Activated CD4-positive, alpha-beta T cell treated with anti-CD3 and anti-CD28 coated beads, Interleukin-2, amount 50 U/mL, for 16 hours (primary cell): ENCODE data around the gene PARVA.

Experiments used
- DNase-seq: peaks from one replicate; pipeline ENCODE4 v3.0.0-alpha.2; 2020

The PARVA gene

DNA sequence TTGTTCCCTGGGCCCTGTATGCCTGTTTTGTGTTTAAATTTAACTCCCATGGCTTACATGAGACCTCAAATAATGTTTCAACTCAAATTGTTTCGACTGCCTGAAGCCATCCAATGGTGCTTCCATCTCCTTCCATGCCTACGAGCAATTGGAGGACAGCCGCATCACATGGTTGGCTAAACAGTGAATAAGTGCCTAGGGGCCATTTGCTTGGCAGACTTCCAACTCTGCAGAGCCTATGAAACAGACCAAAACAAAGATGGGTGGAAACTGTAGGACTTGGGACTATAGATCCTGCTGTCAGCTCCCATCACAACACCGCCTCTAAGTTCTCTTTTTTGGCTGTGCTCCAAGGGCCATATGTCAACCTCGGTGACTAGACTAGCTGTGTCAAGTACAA lies 84.1 kb downstream of the PARVA start:
- no peak for DNase-seq

DNA sequence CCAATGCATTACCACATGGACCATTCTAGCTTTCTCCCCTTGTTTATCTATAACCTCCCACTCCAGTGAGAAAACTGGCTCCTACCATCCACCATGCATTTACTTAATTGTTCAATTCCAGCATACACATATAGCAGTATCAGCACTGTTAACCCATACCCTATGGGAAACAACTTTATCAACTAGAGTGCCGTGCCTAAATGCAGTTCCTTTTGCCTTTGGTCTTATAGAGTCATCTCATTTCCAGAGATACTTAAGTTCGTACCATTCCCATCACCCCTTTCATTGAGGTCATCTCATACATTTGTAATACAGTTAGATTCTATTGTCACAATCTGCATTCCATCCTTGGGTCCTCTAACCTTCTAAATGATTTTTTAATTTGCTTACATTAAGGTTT lies 86.9 kb downstream of the PARVA start:
- no peak for DNase-seq

DNA sequence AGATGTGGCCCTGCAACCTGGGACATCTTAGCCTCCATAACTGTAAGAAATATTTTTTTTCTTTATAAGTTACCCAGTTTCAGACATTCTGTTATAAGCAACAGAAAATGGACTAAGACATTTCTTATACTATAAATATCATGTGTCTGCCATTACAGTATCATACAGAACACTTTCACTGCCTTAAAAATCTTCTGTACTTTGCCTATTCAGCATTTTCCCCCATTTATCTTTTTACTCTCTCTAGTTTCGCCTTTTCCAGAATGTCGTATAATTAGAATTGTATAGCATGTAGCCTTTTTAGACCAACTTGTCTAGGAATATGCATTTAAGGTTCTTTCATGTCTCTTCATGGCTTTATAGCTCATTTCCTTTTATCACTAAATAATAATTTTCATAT lies 88.0 kb downstream of the PARVA start:
- no peak for DNase-seq

DNA sequence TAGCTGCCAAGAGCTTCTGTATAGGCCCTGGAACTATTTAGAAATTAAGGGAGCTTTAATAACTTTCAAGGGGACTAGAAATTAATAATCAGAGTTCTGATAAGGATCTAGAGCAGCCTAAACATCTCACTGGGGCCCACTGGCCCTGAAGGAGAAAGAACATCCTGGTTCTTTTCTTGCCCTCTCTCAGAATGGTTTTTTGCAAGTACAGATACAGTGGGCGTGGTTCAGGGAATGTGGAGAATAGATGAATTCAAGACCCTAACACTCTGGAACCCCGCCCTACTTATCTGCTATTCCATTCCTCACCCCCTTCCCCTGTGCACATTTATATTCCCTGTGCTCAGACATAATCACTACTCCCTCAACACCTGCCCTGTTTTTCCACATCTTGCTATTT lies 90.2 kb downstream of the PARVA start:
- no peak for DNase-seq

DNA sequence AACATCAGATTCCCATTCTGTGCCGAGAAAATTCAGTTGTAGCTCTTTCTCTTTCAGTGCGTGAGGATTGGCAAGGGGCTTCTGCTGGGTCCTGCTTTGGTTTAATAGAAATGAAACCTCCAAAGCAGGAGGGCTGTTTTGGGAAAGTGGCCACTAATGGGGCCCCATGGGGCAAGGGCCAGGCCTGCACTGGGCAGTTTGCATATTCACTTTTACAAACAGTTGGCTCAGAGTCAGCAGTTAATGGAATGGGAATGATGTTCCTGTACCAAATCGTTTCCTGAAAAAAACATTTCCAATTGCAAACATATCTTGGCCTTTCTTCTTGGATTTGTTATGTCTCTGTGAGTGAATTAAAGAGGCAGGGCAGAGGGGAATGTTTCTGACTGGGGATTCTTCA lies 92.1 kb downstream of the PARVA start:
- DNase-seq: no peak

DNA sequence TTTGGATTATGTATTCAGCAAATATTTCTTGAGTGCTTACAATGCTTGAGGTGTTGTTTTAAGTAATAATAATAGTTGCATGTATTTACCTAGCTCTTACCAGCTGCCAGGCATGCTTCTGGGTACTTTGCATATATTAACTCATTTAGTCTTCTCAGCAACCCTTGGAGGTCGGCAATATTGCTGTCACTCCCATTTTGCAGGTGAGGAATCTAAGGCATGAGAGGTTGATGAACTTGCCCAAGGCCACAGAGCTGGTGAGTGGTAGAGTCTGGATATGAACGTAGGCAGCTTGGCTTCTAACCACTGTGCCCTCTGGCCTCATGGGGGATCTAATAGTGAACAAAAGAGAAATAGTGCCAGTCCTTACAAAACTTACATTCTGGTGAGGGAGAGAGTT lies 92.9 kb downstream of the PARVA start:
- DNase-seq: no peak

DNA sequence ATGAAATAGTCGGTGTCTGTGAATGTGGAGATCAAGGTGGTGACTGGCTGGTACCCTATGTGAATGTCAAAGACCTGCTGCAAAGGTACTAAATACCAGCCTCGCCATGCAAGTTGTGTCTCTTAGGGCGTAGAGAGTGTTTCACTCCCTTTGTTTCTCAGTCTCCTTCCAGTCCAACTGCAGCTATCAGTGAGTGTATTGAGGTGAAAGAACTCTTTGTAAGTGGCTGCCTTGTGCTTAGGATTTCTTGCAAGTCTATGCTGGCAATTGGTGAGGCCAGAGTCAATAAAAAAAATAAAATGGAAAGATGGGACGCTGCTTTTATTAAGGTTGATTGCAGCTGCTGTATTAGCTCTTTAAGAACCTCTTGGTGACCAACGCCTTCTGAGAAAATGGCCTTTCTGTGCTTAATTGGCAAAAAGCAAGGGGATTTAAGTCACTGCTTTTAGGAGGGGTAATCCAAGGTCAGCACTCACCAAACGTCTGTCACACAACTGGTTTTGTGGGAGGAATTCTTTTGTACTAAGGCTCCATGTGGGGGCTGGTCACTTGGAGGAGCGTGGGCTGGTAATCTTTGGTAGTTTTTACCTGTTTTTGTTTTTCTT lies 95.1 kb downstream of the PARVA start:
- DNase-seq: no peak

DNA sequence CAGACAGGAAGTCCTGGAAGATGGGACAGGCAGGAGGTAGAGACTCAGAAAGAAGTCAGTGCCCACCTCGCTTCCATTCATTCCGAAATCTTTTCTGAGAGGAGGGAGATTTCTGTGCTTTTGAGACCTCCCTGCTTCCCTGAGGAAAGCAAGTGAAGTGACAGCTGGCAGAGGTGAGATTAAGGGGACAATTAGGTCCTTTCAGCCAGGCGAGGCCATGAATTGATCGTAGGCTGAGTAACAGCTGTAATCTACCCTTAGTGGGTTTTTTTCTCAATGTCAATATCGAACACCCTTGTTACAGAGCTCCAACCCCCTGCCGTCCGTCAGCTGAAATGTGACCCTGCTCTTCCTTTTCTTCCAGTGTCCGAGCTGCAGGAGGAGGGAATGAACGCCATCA lies 96.0 kb downstream of the PARVA start:
- DNase-seq: no peak

DNA sequence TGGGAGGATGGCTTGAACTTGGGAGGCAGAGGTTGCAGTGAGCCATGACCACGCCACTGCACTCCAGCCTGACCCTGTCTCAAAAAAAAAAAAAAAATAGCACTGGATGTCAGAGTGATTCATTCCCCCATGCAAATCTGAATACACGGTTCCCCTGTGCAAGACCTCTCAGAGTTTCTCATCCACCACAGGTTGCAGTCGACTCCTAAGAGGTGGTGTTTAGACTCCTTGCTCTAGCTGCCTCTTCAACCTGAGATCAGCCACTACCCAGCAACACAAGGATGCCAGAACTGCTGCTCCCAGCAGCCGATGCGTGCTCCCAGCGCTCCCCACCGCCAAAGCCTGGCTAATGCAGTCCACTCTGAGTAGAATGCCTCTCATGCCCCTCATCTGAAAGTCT lies 97.5 kb downstream of the PARVA start:
- no peak for DNase-seq

DNA sequence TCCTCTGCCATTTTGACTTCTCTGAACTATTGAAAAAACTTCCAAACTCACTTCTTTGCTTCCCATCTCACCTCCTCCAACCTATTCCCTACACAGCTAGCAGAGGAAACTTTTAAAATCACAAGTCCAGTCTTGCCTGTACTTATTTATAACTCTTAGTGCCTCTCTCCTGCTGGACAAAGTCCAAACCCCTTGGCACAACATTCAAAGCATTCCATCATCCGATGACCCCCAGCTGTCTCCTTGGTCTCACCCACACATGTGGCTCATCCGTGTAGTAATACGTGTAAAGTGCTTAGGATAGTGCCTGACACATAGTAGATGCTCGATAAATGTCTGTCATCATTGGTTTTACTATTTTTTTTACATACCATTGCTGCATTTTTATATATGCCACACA lies 101.4 kb downstream of the PARVA start:
- DNase-seq: no peak

DNA sequence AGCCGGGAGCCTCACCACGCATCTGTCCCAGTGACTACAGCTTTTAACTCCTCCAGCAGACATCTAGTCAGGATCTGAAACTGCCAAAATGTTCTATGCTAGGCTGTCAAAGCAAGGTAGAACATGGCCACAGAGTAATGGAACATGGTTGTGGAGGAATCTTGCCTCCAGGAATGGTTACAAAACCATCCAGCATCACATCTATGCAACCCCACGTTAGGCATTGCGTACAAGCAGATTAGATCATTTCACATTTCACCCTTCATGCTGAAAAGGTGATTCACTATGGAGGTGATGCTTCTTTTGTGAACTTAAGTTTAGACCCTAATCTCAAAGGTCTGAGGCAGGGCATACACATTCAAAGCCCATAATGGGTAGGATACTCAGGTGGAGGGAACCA lies 103.0 kb downstream of the PARVA start:
- DNase-seq: no peak

DNA sequence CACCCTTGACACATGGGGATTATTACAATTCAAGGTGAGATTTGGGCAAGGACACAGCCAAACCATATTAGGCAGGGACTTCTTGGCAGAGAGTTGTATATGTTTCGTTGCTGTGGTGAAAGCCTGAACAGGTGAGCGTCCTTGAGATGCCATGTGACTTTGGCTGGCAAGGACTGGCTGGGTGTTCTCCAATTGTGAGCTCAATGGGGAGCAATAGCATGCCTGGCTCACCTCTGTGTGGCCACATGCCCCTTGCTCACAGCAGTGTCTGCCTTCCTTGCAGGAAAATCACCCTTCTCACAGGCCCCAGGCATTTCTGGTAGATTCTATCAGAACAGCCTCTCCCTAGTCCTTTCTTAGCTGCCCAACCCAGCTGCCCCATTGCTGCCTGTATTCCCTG lies 105.5 kb downstream of the PARVA start:
- no peak for DNase-seq

DNA sequence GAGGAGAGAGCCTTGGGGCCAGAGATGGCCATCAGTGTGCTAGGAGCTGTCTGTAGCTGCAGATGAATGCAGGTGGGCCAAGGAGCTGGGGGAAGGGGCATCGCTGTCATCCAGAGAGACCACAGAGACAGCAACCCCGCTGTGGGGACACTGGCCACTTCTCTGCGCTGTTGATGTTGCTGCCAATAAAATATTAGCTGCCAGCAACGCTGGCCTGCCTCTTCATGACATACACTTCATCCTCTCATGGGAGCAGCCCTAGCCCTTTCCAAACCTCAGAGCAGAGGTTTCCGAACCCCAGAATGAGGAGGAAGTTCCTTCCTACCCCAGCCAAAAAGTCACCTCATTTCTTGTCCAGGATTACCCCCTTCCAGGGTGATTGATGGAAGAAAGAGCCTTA lies 106.2 kb downstream of the PARVA start:
- no peak for DNase-seq

DNA sequence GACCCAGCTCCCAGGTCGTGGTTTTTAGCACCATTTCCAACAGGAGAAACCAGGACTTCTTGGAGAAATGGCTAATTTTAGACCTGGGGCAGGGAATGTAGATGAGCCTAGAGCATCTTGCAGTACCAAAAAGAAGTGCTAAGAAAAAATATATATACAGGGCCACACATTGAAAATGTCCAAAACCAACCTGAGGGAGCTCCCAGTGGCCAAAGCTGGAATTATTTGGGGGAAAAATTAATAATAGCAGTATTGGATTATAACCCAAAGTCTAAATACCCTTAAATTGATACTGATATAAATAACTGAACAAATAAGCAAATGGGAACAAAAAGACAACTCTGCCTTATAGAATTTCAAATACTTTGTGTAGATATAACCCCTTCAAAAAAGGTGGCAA lies 108.0 kb downstream of the PARVA start:
- no peak for DNase-seq

DNA sequence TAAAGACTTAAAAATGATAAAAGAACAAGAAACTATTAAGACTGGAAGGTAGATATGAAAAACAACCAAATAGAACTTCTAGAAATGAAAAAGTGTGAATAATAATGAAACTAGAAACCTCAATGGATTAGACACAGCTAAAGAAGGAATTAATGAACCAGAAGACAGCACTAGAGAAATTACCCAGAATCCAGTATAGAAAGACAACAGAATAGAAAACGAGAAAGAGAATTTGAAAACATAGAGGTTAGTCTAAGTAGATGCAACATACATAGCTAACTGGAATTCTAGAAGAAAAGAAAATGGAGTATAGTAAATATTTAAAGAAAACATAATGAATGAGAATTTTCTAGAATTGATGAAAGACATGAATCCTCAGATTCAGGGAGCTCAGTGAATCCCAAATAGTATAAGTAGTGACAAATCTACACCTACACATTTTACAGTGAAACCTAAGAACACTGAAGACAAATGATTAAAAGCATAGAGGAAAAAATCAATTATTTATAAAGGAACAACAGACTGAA lies 111.9 kb downstream of the PARVA start:
- DNase-seq: no peak

DNA sequence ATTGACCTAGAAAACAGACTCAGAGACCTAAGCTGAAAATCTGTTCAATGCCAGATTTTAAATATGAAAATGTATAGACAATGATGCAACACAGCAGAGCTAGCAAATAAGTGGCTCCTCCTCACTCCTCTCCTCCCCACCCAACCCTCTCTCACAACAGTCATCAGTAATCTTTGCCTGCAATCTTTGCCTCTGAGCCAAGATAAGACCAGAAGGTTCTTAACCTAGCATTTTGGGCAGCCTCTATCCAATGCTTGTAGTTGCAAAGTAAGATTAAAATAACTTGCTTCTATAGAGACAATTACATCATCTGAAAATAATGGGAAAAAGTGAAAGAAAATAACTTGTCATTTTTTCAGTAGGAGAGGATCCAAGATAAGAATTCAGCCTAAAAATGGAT lies 117.3 kb downstream of the PARVA start:
- DNase-seq: no peak

DNA sequence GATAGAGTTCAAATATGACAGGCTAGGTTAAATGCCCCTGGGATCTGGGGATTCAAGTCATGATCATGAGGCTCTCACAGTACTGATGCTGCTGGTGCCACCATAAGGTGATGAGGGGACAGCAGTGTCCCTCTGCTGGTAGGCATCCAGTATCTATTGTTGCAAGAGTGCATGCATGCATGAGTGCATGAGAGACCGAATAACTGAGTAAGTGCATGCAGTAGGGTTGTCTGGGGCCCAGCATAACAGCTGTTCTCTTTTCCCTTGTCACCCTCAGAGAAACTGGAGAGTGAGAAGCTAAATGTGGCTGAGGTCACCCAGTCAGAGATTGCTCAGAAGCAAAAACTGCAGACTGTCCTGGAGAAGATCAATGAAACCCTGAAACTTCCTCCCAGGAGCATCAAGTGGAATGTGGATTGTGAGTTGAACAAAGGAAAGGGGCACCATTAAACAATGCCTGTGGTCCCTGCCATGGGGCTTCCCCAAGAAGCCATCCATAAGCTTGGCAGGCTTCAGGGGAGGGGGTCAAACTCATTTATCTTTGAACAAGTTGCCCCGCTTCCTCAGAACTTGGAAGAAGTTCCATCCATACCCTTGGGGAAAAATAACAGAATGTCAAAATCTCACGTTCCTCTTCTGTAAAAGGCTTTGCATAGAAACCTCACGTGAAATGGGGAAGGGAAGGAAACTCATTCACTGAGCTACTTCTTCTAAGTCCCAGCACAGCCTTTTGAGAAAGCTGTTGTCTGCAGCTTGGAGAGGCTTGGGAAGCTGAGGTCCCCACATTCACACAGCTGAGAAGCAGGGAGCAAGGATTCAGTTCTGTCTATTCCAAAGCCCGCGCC lies 119.0 kb downstream of the PARVA start:
- no peak for DNase-seq

DNA sequence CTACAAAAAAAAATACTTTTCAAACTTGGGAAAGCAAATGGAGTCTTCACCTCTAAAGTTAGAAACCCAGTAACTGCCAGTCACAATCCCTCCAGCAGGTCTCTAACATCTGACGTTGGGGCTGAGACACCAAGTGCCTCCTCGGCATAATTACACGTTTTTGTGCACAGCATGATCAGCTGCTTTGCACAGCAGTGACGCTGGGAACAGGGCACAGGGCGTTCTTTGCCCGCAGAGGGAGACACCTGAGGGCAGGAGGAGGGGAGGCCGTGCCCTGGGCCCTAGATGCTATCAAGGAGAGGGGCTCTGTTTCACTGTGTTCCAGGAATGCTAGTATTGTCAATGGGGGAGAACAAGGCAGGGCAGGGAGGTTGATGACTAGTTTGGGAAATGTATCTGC lies 120.1 kb downstream of the PARVA start:
- no peak for DNase-seq

DNA sequence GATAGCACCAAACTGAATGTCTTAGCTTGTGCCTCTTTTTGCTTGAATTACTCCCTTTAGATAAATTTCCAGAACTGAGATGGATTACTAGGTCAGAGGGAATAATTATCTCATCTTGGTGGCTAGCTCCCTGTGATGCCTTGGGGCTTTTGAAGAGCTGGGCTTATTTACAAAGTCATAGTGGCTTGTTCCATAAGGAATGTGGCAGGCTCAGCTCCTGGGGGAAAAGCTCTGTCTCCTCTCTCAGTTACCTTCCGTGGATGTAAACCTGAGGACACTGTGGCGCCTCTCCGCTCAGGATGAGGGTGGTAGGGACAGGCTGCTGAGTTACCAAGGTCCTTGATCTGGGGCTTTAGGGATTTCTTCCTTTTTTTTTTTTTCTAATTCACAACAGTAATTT lies 121.7 kb downstream of the PARVA start:
- DNase-seq: no peak

DNA sequence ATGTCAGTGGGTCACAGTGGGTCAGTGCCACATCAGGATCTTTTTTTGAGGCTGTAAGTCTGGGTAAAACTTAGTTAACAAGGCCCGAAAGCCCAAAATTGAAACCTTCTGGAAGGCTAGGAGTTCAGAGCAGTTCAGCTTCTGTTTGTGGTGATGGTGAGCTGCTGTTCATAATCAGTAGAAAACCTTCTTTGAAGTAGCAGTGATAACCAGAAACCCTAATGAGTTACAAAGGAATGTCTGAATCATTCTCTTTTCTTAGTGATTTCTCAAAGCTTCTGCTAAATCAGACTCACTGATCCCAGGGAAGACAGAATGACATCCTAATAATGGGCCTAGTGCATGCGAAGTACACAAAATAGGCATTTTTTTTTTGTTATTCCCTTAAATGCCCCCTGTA lies 124.7 kb downstream of the PARVA start:
- no peak for DNase-seq

DNA sequence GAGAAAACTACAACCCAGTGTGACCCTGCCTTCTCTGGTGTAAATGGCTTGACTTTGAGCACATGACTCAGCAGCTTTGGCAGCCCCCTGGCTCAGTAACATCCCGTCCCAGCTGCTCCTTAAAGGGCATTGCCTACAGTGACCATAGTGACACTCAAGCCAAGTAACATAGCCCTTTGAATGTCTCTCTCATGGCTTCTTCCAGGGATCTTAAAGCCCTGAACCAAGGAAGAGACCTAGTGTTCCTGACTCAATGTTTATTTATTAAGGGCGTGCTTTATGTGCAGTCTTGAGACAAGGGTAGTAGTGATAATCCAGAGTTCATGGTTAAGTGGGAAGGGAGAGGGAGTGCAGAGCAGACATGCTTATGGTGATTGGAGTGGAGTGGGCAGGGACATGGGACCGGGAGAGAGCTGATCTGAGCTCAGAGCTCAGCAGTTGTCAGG lies 125.7 kb downstream of the PARVA start:
- no peak for DNase-seq

DNA sequence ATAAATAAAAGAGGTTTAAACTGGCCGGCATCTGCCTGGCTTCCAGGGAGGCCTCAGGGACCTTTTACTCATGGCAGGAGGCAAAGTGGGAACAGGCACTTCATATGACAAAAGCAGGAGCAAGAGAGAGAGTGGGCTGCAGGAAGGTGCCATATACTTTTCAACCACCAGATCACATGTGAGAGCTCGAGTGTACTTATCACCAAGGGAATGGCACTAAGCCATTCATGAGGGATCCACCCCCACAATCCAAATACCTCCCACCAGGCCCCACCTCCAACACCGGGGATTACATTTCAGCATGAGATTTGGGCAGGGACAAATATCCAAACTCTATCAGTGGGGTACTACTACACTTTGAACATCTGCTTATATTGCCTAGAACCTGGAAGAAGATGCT lies 126.5 kb downstream of the PARVA start:
- no peak for DNase-seq

DNA sequence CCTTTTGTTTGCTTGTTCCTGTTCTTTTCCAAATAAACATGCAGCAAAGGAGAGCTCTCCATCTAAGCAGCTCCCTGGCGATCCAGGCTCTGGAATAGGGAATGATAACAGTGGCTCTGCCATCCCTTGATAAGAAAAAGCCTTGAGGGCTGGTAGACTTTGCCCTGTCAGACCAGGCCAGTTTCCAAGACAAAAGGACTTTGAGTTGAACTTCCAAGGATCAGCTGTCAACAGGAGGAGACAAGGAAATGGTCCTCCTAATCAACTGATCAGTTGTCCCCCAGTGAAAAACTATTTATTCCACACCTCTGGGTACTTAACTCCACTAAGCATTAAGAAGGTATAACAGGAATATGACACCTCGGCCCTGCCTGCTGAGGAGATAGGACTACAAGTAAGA lies 127.8 kb downstream of the PARVA start:
- DNase-seq: no peak

DNA sequence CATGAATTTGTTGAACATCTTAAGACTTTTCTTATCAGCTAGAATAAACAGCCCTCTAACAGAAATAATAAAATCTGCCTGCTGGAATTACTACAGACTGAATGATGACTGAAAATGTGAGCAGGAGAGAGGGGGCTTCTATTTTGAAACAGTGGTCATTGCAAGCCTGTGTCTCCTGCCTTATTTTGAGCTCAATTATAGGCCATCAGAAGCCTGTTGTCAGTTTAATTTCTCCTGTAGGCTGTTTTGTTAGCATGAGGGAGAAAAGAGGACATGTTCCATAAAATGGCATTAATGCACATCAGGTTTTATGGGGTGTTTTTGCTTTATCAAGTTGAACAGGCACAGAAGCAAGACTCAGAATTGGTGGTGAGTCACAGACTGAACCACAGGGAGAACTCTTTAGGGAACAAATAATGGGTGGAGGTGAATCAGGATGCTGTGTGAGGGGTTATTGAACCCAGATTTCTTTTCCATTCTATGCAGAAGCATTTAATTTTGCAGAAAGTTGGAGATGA lies 129.1 kb downstream of the PARVA start:
- no peak for DNase-seq
